Measurements from ENCODE around the gene HEXIM2. TPM values are rescaled to one million over a fixed set of nuclear protein-coding genes. Genes with fewer than 3 reads are reported as not detected.

Gene HEXIM2
- total and polyA plus RNA-seq, 2 of the 13 experiments (the other 11 are each of a cell fraction or from before 2014, with no cell fraction given) = 27.1 to 32.4 TPM

DNA sequence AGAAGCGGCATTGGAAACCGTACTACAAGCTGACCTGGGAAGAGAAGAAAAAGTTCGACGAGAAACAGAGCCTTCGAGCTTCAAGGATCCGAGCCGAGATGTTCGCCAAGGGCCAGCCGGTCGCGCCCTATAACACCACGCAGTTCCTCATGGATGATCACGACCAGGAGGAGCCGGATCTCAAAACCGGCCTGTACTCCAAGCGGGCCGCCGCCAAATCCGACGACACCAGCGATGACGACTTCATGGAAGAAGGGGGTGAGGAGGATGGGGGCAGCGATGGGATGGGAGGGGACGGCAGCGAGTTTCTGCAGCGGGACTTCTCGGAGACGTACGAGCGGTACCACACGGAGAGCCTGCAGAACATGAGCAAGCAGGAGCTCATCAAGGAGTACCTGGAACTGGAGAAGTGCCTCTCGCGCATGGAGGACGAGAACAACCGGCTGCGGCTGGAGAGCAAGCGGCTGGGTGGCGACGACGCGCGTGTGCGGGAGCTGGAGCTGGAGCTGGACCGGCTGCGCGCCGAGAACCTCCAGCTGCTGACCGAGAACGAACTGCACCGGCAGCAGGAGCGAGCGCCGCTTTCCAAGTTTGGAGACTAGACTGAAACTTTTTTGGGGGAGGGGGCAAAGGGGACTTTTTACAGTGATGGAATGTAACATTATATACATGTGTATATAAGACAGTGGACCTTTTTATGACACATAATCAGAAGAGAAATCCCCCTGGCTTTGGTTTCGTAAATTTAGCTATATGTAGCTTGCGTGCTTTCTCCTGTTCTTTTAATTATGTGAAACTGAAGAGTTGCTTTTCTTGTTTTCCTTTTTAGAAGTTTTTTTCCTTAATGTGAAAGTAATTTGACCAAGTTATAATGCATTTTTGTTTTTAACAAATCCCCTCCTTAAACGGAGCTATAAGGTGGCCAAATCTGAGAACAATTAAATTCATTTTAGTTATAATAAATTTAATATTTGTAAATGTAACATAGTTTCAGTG is 11.7 kb upstream of the HEXIM2 start (continued):
- TF ChIP-seq ZNF205 (CRISPR knock-in tag; IDR thresholded peaks at IDR 0.05) = no peak
- no peak for TF ChIP-seq ZNF331 (CRISPR knock-in tag; IDR thresholded peaks at IDR 0.05)
- TF ChIP-seq HNF4A (CRISPR knock-in tag; IDR thresholded peaks at IDR 0.05) = 0 out of 2 replicates have a peak, but pooled peaks have one; percentile 5
- TF ChIP-seq ZNF382 (CRISPR knock-in tag; IDR thresholded peaks at IDR 0.05; ENCODE audit: borderline replicate concordance) = no peak
- TF ChIP-seq ZNF446 (CRISPR knock-in tag; IDR thresholded peaks at IDR 0.05) = 0 out of 2 replicates have a peak, but pooled peaks have one; percentile 21
- no peak for TF ChIP-seq ZNF747 (CRISPR knock-in tag; IDR thresholded peaks at IDR 0.05; ENCODE audit: borderline replicate concordance)
- TF ChIP-seq HOXA7 (CRISPR knock-in tag; IDR thresholded peaks at IDR 0.05) = no peak
- 0 out of 2 replicates have a peak, but pooled peaks have one; percentile 56 for TF ChIP-seq AKAP8 (CRISPR knock-in tag; IDR thresholded peaks at IDR 0.05)
- no peak for TF ChIP-seq ATAD3A (CRISPR knock-in tag; IDR thresholded peaks at IDR 0.05)
- peak; percentile 39 for TF ChIP-seq HNRNPLL (IDR thresholded peaks at IDR 0.05; ENCODE audit: low read depth, low read length, poor library complexity, severe bottlenecking)
- no peak for TF ChIP-seq CC2D1A (CRISPR knock-in tag; IDR thresholded peaks at IDR 0.05)
- 0 out of 2 replicates have a peak, but pooled peaks have one; percentile 19 for TF ChIP-seq TRIM24 (CRISPR knock-in tag; IDR thresholded peaks at IDR 0.05)
- 0 out of 2 replicates have a peak, but pooled peaks have one; percentile 53 for TF ChIP-seq PAF1 (CRISPR knock-in tag; IDR thresholded peaks at IDR 0.05)
- peak; percentile 78 for TF ChIP-seq KDM2A (CRISPR knock-in tag; IDR thresholded peaks at IDR 0.05; ENCODE audit: borderline replicate concordance, low read depth)
- 0 out of 2 replicates have a peak, but pooled peaks have one; percentile 46 for TF ChIP-seq SAFB2 (CRISPR knock-in tag; IDR thresholded peaks at IDR 0.05; ENCODE audit: borderline replicate concordance, low read depth)
